Measurements from ENCODE around the gene P2RY6.

DNA sequence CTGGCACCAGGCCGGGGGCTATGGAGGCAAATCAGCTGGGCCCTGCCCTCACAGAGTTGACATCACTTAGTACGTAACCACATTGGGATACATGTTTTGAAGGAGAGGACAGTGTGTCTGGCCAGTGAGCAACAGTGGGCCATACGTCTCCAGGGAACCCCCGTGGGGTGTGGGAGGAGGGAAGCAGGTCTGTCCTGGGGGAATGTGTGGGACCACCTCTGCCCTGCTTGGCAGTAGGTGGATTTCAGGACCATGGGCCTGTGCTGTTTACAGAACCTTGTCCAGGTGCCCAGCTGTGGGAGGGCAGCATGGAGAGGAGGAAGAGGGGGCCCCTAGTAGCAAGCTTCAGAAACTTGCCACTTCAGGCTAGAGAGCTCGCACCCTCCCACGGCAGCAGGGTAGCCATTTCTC is 33.0 kb upstream of the P2RY6 start:
- TF ChIP-seq CTCF (IDR thresholded peaks at IDR 0.05) (no peak), ZFX (IDR thresholded peaks at IDR 0.05; ENCODE audit: borderline replicate concordance) (no peak)
